GM18519 (cell line): ENCODE data around the gene PHACTR1.

Experiments
- ATAC-seq: cut with Tn5 transposase; IDR thresholded peaks from one replicate; pipeline ENCODE4 v1.9.1; 2021; ENCODE audit warnings: mild to moderate bottlenecking, moderate library complexity; ENCODE audit not compliant: unreplicated experiment, low FRiP score

Gene PHACTR1

GRCh38 chr6:13290335-13290734 lies 573.8 kb downstream of the PHACTR1 start:
- ATAC-seq: no peak

GRCh38 chr6:13292774-13293173 lies 576.2 kb downstream of the PHACTR1 start:
- ATAC-seq: no peak

- no peak for ATAC-seq
These were observed 578.0 kb downstream of the PHACTR1 start for GRCh38 chr6:13294499-13295069.

- no peak for ATAC-seq
These were observed 579.0 kb downstream of the PHACTR1 start for GRCh38 chr6:13295576-13295975.

- no peak for ATAC-seq
These were observed 580.0 kb downstream of the PHACTR1 start for GRCh38 chr6:13296536-13296997.

- no peak for ATAC-seq
These were observed 580.8 kb downstream of the PHACTR1 start for GRCh38 chr6:13297391-13297790.

GRCh38 chr6:13298446-13298845 lies 581.9 kb downstream of the PHACTR1 start:
- no peak for ATAC-seq

GRCh38 chr6:13299403-13299821 lies 582.8 kb downstream of the PHACTR1 start:
- ATAC-seq: no peak

- ATAC-seq: no peak
These were observed 583.4 kb downstream of the PHACTR1 start for GRCh38 chr6:13299918-13300317.

- ATAC-seq: no peak
These were observed 584.4 kb downstream of the PHACTR1 start for GRCh38 chr6:13300643-13301590.

- no peak for ATAC-seq
These were observed 585.7 kb downstream of the PHACTR1 start for GRCh38 chr6:13302291-13302690.

- peak; percentile 72 for ATAC-seq
These were observed 586.4 kb downstream of the PHACTR1 start for GRCh38 chr6:13302751-13303667.

GRCh38 chr6:13303668-13304017 lies 587.1 kb downstream of the PHACTR1 start:
- peak; percentile 37 for ATAC-seq

GRCh38 chr6:13304101-13304500 lies 587.5 kb downstream of the PHACTR1 start:
- no peak for ATAC-seq

- peak; percentile 43 for ATAC-seq
These were observed 588.2 kb downstream of the PHACTR1 start for GRCh38 chr6:13304580-13305260.

- ATAC-seq: no peak
These were observed 588.7 kb downstream of the PHACTR1 start for GRCh38 chr6:13305288-13305687.

- ATAC-seq: no peak
These were observed 589.2 kb downstream of the PHACTR1 start for GRCh38 chr6:13305791-13306190.

- ATAC-seq: no peak
These were observed 591.0 kb downstream of the PHACTR1 start for GRCh38 chr6:13307508-13307995.

GRCh38 chr6:13308332-13308731 lies 591.8 kb downstream of the PHACTR1 start:
- no peak for ATAC-seq

- ATAC-seq: no peak
These were observed 594.6 kb downstream of the PHACTR1 start for GRCh38 chr6:13311155-13311554.
